K562 (cell line): ENCODE results near the gene HMGA1. TPM values are rescaled to one million over a fixed set of nuclear protein-coding genes. Genes with fewer than 3 reads are reported as not detected.
A peak's percentile ranks its signal among the peaks of the same experiment; 100 is the strongest.

ENCODE experiments used
- ARNT ChIP-seq, 2 experiments: fragments of 450-650 bp; IDR thresholded peaks; 2 replicates each; pipeline ENCODE4 v1.6.1; 2016; ENCODE audit warnings: mild to moderate bottlenecking in 1 of 2
- ATF7 ChIP-seq: fragments of 450-650 bp; IDR thresholded peaks from 2 replicates; pipeline ENCODE4 v1.7.1; 2014; ENCODE audit warnings: mild to moderate bottlenecking, moderate library complexity
- BCL6 ChIP-seq: fragments of 250-450 bp; sonication (Bioruptor Pico); IDR thresholded peaks from 2 replicates; pipeline ENCODE4 v1.4.0; 2020
- CXXC5 ChIP-seq: fragments of 250-450 bp; sonication (Bioruptor Pico); IDR thresholded peaks from 2 replicates; pipeline ENCODE4 v1.8.0; 2022; ENCODE audit warnings: inconsistent platforms, mild to moderate bottlenecking, moderate library complexity
- DACH1 ChIP-seq: fragments of 450-650 bp; IDR thresholded peaks from 2 replicates; pipeline ENCODE4 v1.6.1; 2018; ENCODE audit not compliant: partially characterized antibody
- MTA3 ChIP-seq: fragments of 450-650 bp; formaldehyde crosslinking; IDR thresholded peaks from 2 replicates; pipeline ENCODE4 v1.6.1; 2017; ENCODE audit warnings: mild to moderate bottlenecking, borderline replicate concordance
- NCOA6 ChIP-seq: fragments of 450-650 bp; IDR thresholded peaks from 2 replicates; pipeline ENCODE4 v1.6.1; 2017; ENCODE audit warnings: mild to moderate bottlenecking
- NELFE ChIP-seq: IDR thresholded peaks from 2 replicates; pipeline ENCODE4 v1.6.1; 2011; ENCODE audit warnings: mild to moderate bottlenecking; ENCODE audit not compliant: insufficient read depth, insufficient read length
- NEUROD1 ChIP-seq: fragments of 150-350 bp; IDR thresholded peaks from 2 replicates; pipeline ENCODE4 v1.6.1; 2014; ENCODE audit warnings: borderline replicate concordance, low read length, low read depth; ENCODE audit not compliant: partially characterized antibody
- PHB2 ChIP-seq: fragments of 450-650 bp; IDR thresholded peaks from 2 replicates; pipeline ENCODE4 v1.6.1; 2017; ENCODE audit warnings: low read depth
- SIN3B ChIP-seq: fragments of 450-650 bp; IDR thresholded peaks from 2 replicates; pipeline ENCODE4 v1.6.1; 2017; ENCODE audit warnings: low read depth, mild to moderate bottlenecking, moderate library complexity
- SMAD4 ChIP-seq: fragments of 250-450 bp; sonication (Bioruptor Pico); conservative IDR thresholded peaks from 2 replicates; pipeline ENCODE4 v1.8.0; 2021; ENCODE audit warnings: inconsistent platforms, mild to moderate bottlenecking, moderate library complexity
- STAT5A ChIP-seq: IDR thresholded peaks from 2 replicates; pipeline ENCODE4 v1.6.1; 2012; ENCODE audit warnings: low read length, inconsistent platforms, borderline replicate concordance
- YY1 ChIP-seq, 3 experiments: IDR thresholded peaks; 2 replicates each; pipeline ENCODE4 v1.6.1; 2011; ENCODE audit warnings: low read length in 2 of 3, mild to moderate bottlenecking in 2 of 3, moderate library complexity in 2 of 3, borderline replicate concordance in 1 of 3, control low read depth in 1 of 3, low read depth in 1 of 3; ENCODE audit not compliant: insufficient read depth in 3 of 3, insufficient replicate concordance in 2 of 3, control insufficient read depth in 1 of 3, insufficient read length in 1 of 3; ENCODE audit errors: extremely low read depth in 1 of 3
- ZC3H11A ChIP-seq: IDR thresholded peaks from 2 replicates; pipeline ENCODE4 v1.6.1; 2012; ENCODE audit warnings: low read depth, low read length, improper control_type of control experiment
- polyA plus RNA-seq, 8 experiments: library from polyadenylated mRNA; depleted of rRNA in 4 of 8; stranded (reverse) in 5 of 8; unstranded in 3 of 8; fragments of >200 nt; fragmentation: Nextera tagmentation in 2 of 8; fragmentation: Illumina TruSeq in 1 of 8; extraction: Ambion mirVana in 2 of 8; extraction: Trizol in 1 of 8; gene quantifications; 2 replicates each; pipeline versions ENCODE4 v1.2.1 to v1.2.3, GENCODE V29; 2011 to 2014; ENCODE audit warnings: inconsistent platforms in 1 of 8, missing spikeins in 1 of 8
- total RNA-seq, 7 experiments: library from RNA; depleted of rRNA in 6 of 7; stranded (reverse); fragments of >200 nt in 6 of 7; fragmentation: Illumina TruSeq in 2 of 7; extraction: Trizol in 2 of 7; gene quantifications; 2 replicates each; pipeline versions ENCODE4 v1.2.1 to v1.2.3, GENCODE V29; 2011 to 2021; ENCODE audit warnings: low replicate concordance in 1 of 7
- TF ChIP-seq, protein P1 (sequence below): fragments of 250-450 bp; sonication (Bioruptor Pico); IDR thresholded peaks from 2 replicates; pipeline ENCODE4 v1.8.0; 2022; ENCODE audit warnings: moderate library complexity, mild to moderate bottlenecking, inconsistent platforms
- TF ChIP-seq, protein P2 (sequence below), 3 experiments: fragments of 200-800 bp in 1 of 3; fragments of 250-450 bp in 1 of 3; fragments of 450-650 bp in 1 of 3; sonication (Bioruptor Pico) in 1 of 3; sonication (Bioruptor generic) in 1 of 3; formaldehyde crosslinking in 1 of 3; IDR thresholded peaks; 2 replicates each; pipeline versions ENCODE4 v1.6.1 to v1.8.0; 2016 to 2022; ENCODE audit warnings: mild to moderate bottlenecking in 2 of 3, missing genetic modification characterization in 2 of 3, missing compliant biosample characterization in 1 of 3, moderate library complexity in 1 of 3
- TF ChIP-seq, protein P3 (sequence below): IDR thresholded peaks from 2 replicates; pipeline ENCODE4 v1.6.1; 2011; ENCODE audit warnings: borderline replicate concordance, low read depth, mild to moderate bottlenecking, moderate library complexity, low read length; ENCODE audit not compliant: insufficient read depth, poor library complexity, severe bottlenecking
- TF ChIP-seq, protein P4 (sequence below): fragments of 250-450 bp; sonication (Bioruptor Pico); IDR thresholded peaks from 2 replicates; pipeline ENCODE4 v1.5.0; 2022; ENCODE audit warnings: mild to moderate bottlenecking

HMGA1 gene
- total and polyA plus RNA-seq, 9 of the 15 experiments (the other 6 are each of a cell fraction or from before 2014, with no cell fraction given): 27.8 to 1,947 (median 594) TPM

DNA sequence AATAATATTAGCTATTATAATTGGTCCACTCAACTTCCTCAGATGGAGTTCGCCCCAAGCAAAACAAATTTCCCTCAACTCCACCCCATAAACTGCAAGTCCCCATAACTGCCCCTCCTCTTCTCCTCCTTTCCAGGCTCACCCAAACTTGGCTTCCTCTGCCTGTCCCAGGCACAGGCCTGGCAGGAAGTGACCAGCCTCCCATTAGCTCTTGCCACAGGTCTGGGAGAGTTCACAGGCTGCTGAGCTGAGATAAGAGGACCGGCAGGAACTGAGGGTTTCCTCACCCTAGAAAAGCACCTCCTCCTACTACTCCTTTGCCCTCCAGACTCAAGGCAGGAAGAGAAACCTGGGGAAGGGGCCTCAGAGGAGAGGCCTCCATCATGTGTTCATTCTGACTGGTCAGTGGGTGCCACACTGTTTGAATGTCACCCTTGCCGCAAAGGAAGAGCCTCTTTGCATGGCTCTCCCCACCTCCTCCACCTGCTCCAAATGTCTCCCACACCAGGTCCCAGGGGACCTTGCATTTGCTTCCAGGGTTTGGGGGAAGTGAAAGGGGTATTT is 36.7 kb downstream of the HMGA1 start (continued):
- TF ChIP-seq, protein P1, sequence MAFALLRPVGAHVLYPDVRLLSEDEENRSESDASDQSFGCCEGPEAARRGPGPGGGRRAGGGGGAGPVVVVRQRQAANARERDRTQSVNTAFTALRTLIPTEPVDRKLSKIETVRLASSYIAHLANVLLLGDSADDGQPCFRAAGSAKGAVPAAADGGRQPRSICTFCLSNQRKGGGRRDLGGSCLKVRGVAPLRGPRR: 0 out of 2 replicates have a peak, but pooled peaks have one; percentile 20
- peak; percentile 82 for TF ChIP-seq ATF7
- TF ChIP-seq DACH1: peak; percentile 91
- 0 out of 2 replicates have a peak, but pooled peaks have one; percentile 40 for TF ChIP-seq ZC3H11A
- peak in 2 of 3 experiments; percentile 44 to 80 for TF ChIP-seq YY1 (IDR thresholded peaks at IDR 0.05; ENCODE audit: borderline replicate concordance in 1 of 3, control insufficient read depth in 1 of 3, extremely low read depth in 1 of 3, insufficient read depth in 3 of 3, insufficient read length in 1 of 3, insufficient replicate concordance in 2 of 3, low read depth in 1 of 3, low read length in 2 of 3)
- TF ChIP-seq, protein P2, sequence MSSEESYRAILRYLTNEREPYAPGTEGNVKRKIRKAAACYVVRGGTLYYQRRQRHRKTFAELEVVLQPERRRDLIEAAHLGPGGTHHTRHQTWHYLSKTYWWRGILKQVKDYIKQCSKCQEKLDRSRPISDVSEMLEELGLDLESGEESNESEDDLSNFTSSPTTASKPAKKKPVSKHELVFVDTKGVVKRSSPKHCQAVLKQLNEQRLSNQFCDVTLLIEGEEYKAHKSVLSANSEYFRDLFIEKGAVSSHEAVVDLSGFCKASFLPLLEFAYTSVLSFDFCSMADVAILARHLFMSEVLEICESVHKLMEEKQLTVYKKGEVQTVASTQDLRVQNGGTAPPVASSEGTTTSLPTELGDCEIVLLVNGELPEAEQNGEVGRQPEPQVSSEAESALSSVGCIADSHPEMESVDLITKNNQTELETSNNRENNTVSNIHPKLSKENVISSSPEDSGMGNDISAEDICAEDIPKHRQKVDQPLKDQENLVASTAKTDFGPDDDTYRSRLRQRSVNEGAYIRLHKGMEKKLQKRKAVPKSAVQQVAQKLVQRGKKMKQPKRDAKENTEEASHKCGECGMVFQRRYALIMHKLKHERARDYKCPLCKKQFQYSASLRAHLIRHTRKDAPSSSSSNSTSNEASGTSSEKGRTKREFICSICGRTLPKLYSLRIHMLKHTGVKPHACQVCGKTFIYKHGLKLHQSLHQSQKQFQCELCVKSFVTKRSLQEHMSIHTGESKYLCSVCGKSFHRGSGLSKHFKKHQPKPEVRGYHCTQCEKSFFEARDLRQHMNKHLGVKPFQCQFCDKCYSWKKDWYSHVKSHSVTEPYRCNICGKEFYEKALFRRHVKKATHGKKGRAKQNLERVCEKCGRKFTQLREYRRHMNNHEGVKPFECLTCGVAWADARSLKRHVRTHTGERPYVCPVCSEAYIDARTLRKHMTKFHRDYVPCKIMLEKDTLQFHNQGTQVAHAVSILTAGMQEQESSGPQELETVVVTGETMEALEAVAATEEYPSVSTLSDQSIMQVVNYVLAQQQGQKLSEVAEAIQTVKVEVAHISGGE (CRISPR knock-in tag; IDR thresholded peaks at IDR 0.05): peak in 1 of 3 experiments; percentile 79; a peak in 2 of 6 replicates
- TF ChIP-seq CXXC5: peak; percentile 87
- TF ChIP-seq PHB2: peak; percentile 78
- peak; percentile 64 to 88; a peak in 2 of 4 replicates for TF ChIP-seq ARNT (IDR thresholded peaks at IDR 0.05)
- peak; percentile 97 for TF ChIP-seq SMAD4 (CRISPR knock-in tag)
- TF ChIP-seq, protein P3, sequence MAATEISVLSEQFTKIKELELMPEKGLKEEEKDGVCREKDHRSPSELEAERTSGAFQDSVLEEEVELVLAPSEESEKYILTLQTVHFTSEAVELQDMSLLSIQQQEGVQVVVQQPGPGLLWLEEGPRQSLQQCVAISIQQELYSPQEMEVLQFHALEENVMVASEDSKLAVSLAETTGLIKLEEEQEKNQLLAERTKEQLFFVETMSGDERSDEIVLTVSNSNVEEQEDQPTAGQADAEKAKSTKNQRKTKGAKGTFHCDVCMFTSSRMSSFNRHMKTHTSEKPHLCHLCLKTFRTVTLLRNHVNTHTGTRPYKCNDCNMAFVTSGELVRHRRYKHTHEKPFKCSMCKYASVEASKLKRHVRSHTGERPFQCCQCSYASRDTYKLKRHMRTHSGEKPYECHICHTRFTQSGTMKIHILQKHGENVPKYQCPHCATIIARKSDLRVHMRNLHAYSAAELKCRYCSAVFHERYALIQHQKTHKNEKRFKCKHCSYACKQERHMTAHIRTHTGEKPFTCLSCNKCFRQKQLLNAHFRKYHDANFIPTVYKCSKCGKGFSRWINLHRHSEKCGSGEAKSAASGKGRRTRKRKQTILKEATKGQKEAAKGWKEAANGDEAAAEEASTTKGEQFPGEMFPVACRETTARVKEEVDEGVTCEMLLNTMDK: no peak
- no peak for TF ChIP-seq SIN3B
- no peak for TF ChIP-seq NCOA6
- no peak for TF ChIP-seq NELFE
- peak; percentile 96 for TF ChIP-seq MTA3
- TF ChIP-seq, protein P4, sequence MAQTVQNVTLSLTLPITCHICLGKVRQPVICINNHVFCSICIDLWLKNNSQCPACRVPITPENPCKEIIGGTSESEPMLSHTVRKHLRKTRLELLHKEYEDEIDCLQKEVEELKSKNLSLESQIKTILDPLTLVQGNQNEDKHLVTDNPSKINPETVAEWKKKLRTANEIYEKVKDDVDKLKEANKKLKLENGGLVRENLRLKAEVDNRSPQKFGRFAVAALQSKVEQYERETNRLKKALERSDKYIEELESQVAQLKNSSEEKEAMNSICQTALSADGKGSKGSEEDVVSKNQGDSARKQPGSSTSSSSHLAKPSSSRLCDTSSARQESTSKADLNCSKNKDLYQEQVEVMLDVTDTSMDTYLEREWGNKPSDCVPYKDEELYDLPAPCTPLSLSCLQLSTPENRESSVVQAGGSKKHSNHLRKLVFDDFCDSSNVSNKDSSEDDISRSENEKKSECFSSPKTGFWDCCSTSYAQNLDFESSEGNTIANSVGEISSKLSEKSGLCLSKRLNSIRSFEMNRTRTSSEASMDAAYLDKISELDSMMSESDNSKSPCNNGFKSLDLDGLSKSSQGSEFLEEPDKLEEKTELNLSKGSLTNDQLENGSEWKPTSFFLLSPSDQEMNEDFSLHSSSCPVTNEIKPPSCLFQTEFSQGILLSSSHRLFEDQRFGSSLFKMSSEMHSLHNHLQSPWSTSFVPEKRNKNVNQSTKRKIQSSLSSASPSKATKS (CRISPR knock-in tag): no peak
- peak; percentile 91 for TF ChIP-seq STAT5A
- TF ChIP-seq NEUROD1: peak; percentile 95
- TF ChIP-seq BCL6 (CRISPR knock-in tag): 0 out of 2 replicates have a peak, but pooled peaks have one; percentile 58
